IMR-90 (cell line): Measurements from ENCODE around the gene THSD7B. TPM values are rescaled to one million over a fixed set of nuclear protein-coding genes. Genes with fewer than 3 reads are reported as not detected.

Experiments
- ATAC-seq: fragments of 200-7000 bp; cut with Tn5 transposase; 2 replicates; pipeline ENCODE4 v1.9.1; 2020; ENCODE audit warnings: low read depth, mild to moderate bottlenecking, moderate library complexity
- BruUV-seq: library from RNA; stranded (reverse); fragments of 400-500 nt; replicated peaks from 2 replicates; lab custom pipeline; 2021; lab: Mats Ljungman, UMichigan
- CTCF ChIA-PET: fragments of 300-600 bp; formaldehyde crosslinking; extraction: SDS; loops from one replicate; lab custom pipeline; 2021; ENCODE audit warnings: antibody characterized with exemption; lab: Yijun Ruan, JAX
- POLR2A ChIA-PET: fragments of 300-600 bp; sonication (Branson Sonifier 250); formaldehyde crosslinking; loops from one replicate; lab custom pipeline; 2022; ENCODE audit warnings: antibody characterized with exemption; ENCODE audit not compliant: unreplicated experiment; lab: Charles Lee
- DNase-seq: peaks from one replicate; pipeline ENCODE4 v3.0.0; 2013
- H2AFZ ChIP-seq: replicated peaks from 2 replicates; pipeline ENCODE3; 2013; ENCODE audit warnings: low read length, mild to moderate bottlenecking; ENCODE audit not compliant: poor library complexity
- H2AK5ac ChIP-seq: 2 replicates; pipeline ENCODE4 v1.6.1; 2013; ENCODE audit warnings: low read depth, low read length, inconsistent platforms
- H2AK9ac ChIP-seq: replicated peaks from 2 replicates; pipeline ENCODE3; 2013; ENCODE audit warnings: mild to moderate bottlenecking, low read depth, low read length, moderate library complexity; ENCODE audit not compliant: poor library complexity
- H2BK120ac ChIP-seq: 2 replicates; pipeline ENCODE4 v1.6.1; 2013; ENCODE audit warnings: low read depth, low read length, inconsistent platforms
- H2BK15ac ChIP-seq: 3 replicates; pipeline ENCODE4 v1.6.1; 2013; ENCODE audit warnings: low read depth, low read length, inconsistent platforms
- H2BK20ac ChIP-seq: 2 replicates; pipeline ENCODE4 v1.6.1; 2013; ENCODE audit warnings: low read depth, mild to moderate bottlenecking, inconsistent platforms, low read length, moderate library complexity
- H2BK5ac ChIP-seq: 2 replicates; pipeline ENCODE4 v1.6.1; 2013; ENCODE audit warnings: mild to moderate bottlenecking, low read depth, low read length, inconsistent platforms; ENCODE audit not compliant: poor library complexity, severe bottlenecking
- H3K14ac ChIP-seq: replicated peaks from 2 replicates; pipeline ENCODE4 v1.6.1; 2013; ENCODE audit warnings: low read depth, low read length, inconsistent platforms
- H3K18ac ChIP-seq: 2 replicates; pipeline ENCODE4 v1.6.1; 2013; ENCODE audit warnings: low read depth, low read length, control low read depth
- H3K23ac ChIP-seq: 2 replicates; pipeline ENCODE4 v1.6.1; 2013; ENCODE audit warnings: low read depth, low read length, inconsistent platforms
- H3K27ac ChIP-seq: 2 replicates; pipeline ENCODE4 v1.5.1; 2013; ENCODE audit warnings: mild to moderate bottlenecking, control low read depth, low read length; ENCODE audit not compliant: insufficient read depth
- H3K27me3 ChIP-seq: 2 replicates; pipeline ENCODE4 v1.6.1; 2013; ENCODE audit warnings: low read length; ENCODE audit not compliant: control insufficient read depth, insufficient read depth
- H3K36me3 ChIP-seq: 2 replicates; pipeline ENCODE4 v1.6.1; 2013; ENCODE audit warnings: low read length, mixed read lengths; ENCODE audit not compliant: control insufficient read depth, insufficient read depth
- H3K4ac ChIP-seq: 2 replicates; pipeline ENCODE4 v1.6.1; 2013; ENCODE audit warnings: low read depth, low read length, inconsistent platforms
- H3K4me1 ChIP-seq: 2 replicates; pipeline ENCODE4 v1.6.1; 2013; ENCODE audit warnings: low read length, mixed read lengths; ENCODE audit not compliant: control insufficient read depth, insufficient read depth
- H3K4me2 ChIP-seq: 2 replicates; pipeline ENCODE4 v1.6.1; 2013; ENCODE audit warnings: low read depth, mild to moderate bottlenecking, control low read depth, low read length, moderate library complexity
- H3K4me3 ChIP-seq: 2 replicates; pipeline ENCODE4 v1.5.1; 2013; ENCODE audit warnings: low read depth, mild to moderate bottlenecking, control low read depth, low read length, moderate library complexity; ENCODE audit not compliant: insufficient read depth
- H3K56ac ChIP-seq: 2 replicates; pipeline ENCODE4 v1.6.1; 2013; ENCODE audit warnings: low read length, inconsistent platforms; ENCODE audit not compliant: insufficient read depth; ENCODE audit errors: extremely low read depth
- H3K79me1 ChIP-seq, 2 experiments: 2 replicates each; pipeline ENCODE4 v1.6.1; 2013; ENCODE audit warnings: low read length in 2 of 2, inconsistent platforms in 1 of 2, low read depth in 1 of 2
- H3K9ac ChIP-seq: 2 replicates; pipeline ENCODE4 v1.6.1; 2013; ENCODE audit warnings: low read depth, low read length, control low read depth
- H3K9me1 ChIP-seq: 2 replicates; pipeline ENCODE4 v1.6.1; 2013; ENCODE audit warnings: low read length, inconsistent platforms; ENCODE audit not compliant: insufficient read depth
- H3K9me3 ChIP-seq: 2 replicates; pipeline ENCODE4 v1.6.1; 2013; ENCODE audit warnings: low read length; ENCODE audit not compliant: control insufficient read depth, insufficient read depth
- H4K20me1 ChIP-seq: 2 replicates; pipeline ENCODE4 v1.6.1; 2013; ENCODE audit warnings: low read length, inconsistent platforms; ENCODE audit not compliant: insufficient read depth
- H4K5ac ChIP-seq: 2 replicates; pipeline ENCODE4 v1.6.1; 2013; ENCODE audit warnings: mild to moderate bottlenecking, low read depth, low read length, control low read depth
- H4K8ac ChIP-seq, 2 experiments: 2 replicates each; pipeline ENCODE4 v1.6.1; 2013; ENCODE audit warnings: low read depth in 2 of 2, low read length in 2 of 2, control low read depth in 1 of 2, inconsistent platforms in 1 of 2
- H4K91ac ChIP-seq: 2 replicates; pipeline ENCODE4 v1.6.1; 2013; ENCODE audit warnings: low read depth, low read length, inconsistent platforms; ENCODE audit not compliant: insufficient read depth
- BHLHE40 ChIP-seq: fragments of 150-350 bp; IDR thresholded peaks from 2 replicates; pipeline ENCODE4 v1.6.1; 2016; ENCODE audit warnings: mild to moderate bottlenecking, low read depth, low read length
- CTCF ChIP-seq: conservative IDR thresholded peaks from 2 replicates; pipeline ENCODE4 v1.5.1; 2012; ENCODE audit warnings: mild to moderate bottlenecking, low read depth, low read length, improper control_type of control experiment
- ELK1 ChIP-seq: fragments of 150-350 bp; IDR thresholded peaks from 2 replicates; pipeline ENCODE4 v1.6.1; 2016; ENCODE audit warnings: low read depth, mild to moderate bottlenecking, low read length, moderate library complexity, borderline replicate concordance
- FOS ChIP-seq: fragments of 150-350 bp; IDR thresholded peaks from 2 replicates; pipeline ENCODE4 v1.6.1; 2016; ENCODE audit warnings: low read depth, low read length
- MAFK ChIP-seq: IDR thresholded peaks from 2 replicates; pipeline ENCODE4 v1.6.1; 2012; ENCODE audit warnings: low read depth, low read length, improper control_type of control experiment
- MAZ ChIP-seq: IDR thresholded peaks from 2 replicates; pipeline ENCODE4 v1.6.1; 2012; ENCODE audit warnings: low read depth, mild to moderate bottlenecking, low read length, improper control_type of control experiment, moderate library complexity, borderline replicate concordance
- MXI1 ChIP-seq: IDR thresholded peaks from 2 replicates; pipeline ENCODE4 v1.6.1; 2012; ENCODE audit warnings: low read depth, mild to moderate bottlenecking, low read length, moderate library complexity, borderline replicate concordance
- POLR2A ChIP-seq: IDR thresholded peaks from 2 replicates; pipeline ENCODE4 v1.6.1; 2012; ENCODE audit warnings: mild to moderate bottlenecking, low read depth, low read length
- RFX5 ChIP-seq: IDR thresholded peaks from 2 replicates; pipeline ENCODE4 v1.8.0; 2012; ENCODE audit warnings: low read depth, mild to moderate bottlenecking, low read length, moderate library complexity
- SMC3 ChIP-seq: fragments of 150-350 bp; IDR thresholded peaks from 2 replicates; pipeline ENCODE4 v1.6.1; 2016; ENCODE audit warnings: low read depth, mild to moderate bottlenecking, antibody characterized with exemption, low read length, moderate library complexity
- WGBS, 2 experiments: methylation state at CpG; one replicate each; pipeline versions ENCODE4 v1.1.5 to v1.1.7; 2013; ENCODE audit warnings: missing lambda C conversion rate in 2 of 2; ENCODE audit not compliant: insufficient read length in 1 of 2; ENCODE audit errors: extremely low coverage in 2 of 2; 5-methylcytosine and 5-hydroxymethylcytosine counted together
- dilution Hi-C: fragments of 300-500 bp; cut with HindIII; formaldehyde crosslinking; loops from one replicate; pipeline ENCODE4 v1.14.3; 2018; ENCODE audit warnings: low sequenced_read_pairs; ENCODE audit not compliant: unreplicated experiment
- in situ Hi-C: fragments of 300-500 bp; cut with MboI; formaldehyde crosslinking; loops from 3 replicates; pipeline ENCODE4 v1.14.3; 2019; ENCODE audit warnings: low sequenced_read_pairs, inconsistent platforms, mixed read lengths
- intact Hi-C: fragments of 100-400 bp; cut with micrococcal nuclease; formaldehyde crosslinking; loops from 2 replicates; pipeline ENCODE4 v1.10.0; 2022
- polyA plus RNA-seq, 3 experiments: library from polyadenylated mRNA; depleted of rRNA; stranded (reverse); fragments of >200 nt; gene quantifications; 2 replicates each; pipeline ENCODE4 v1.2.3, GENCODE V29; 2012; ENCODE audit warnings: low replicate concordance in 1 of 3
- total RNA-seq: library from RNA; depleted of rRNA; stranded (reverse); fragments of >200 nt; gene quantifications from 2 replicates; pipeline ENCODE4 v1.2.3, GENCODE V29; 2012
- TF ChIP-seq, protein P1 (sequence below): fragments of 150-350 bp; IDR thresholded peaks from 2 replicates; pipeline ENCODE4 v1.6.1; 2017; ENCODE audit warnings: mild to moderate bottlenecking, antibody characterized with exemption, low read length, low read depth

THSD7B gene
- total and polyA plus RNA-seq, 2 of the 4 experiments (the other 2 are of a cell fraction): not detected

DNA sequence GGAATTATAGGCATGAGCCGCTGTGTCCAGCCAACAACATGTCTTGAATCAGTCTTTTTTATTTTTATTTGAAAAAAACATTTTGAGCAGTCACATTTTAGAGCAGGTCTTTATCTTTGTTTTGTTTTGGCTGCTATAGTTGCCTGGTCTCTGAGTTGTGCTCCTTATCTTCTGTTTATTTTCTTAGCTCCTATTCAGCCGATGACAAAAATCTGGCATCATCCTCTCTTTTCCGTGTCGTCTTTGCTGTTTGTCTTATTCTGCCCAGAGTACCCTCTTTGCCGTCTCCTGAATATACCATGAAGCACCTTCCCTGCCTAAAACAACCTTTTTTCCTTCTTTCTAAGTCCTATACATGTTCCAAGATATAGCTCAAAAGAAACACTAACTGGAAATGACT is 201.1 kb downstream of the THSD7B start:
- in situ Hi-C loops (no loop called here), intact Hi-C loops (no loop called here), dilution Hi-C loops (no loop called here)
- H3K18ac ChIP-seq: no peak overlapping the region
- H3K4ac ChIP-seq: no peak overlapping the region
- no peaks in the 10 kb centered on the region for H4K20me1 ChIP-seq
- no peak overlapping the region for H3K4me3 ChIP-seq
- TF ChIP-seq MAFK: no peak
- TF ChIP-seq MXI1: no peak
- TF ChIP-seq ELK1: no peak
- TF ChIP-seq POLR2A: no peak
- TF ChIP-seq SMC3: no peak
- TF ChIP-seq FOS: no peak
- no peak for TF ChIP-seq MAZ
- TF ChIP-seq, protein P1, sequence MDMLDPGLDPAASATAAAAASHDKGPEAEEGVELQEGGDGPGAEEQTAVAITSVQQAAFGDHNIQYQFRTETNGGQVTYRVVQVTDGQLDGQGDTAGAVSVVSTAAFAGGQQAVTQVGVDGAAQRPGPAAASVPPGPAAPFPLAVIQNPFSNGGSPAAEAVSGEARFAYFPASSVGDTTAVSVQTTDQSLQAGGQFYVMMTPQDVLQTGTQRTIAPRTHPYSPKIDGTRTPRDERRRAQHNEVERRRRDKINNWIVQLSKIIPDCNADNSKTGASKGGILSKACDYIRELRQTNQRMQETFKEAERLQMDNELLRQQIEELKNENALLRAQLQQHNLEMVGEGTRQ: no peak
- TF ChIP-seq RFX5: no peak
- no peak for TF ChIP-seq CTCF
- no peak for TF ChIP-seq BHLHE40
- no peak overlapping the region for H2BK5ac ChIP-seq
- no peak overlapping the region for H2BK120ac ChIP-seq
- H3K36me3 ChIP-seq: no peaks in the 10 kb centered on the region
- H2BK20ac ChIP-seq: no peak overlapping the region
- peaks cover 7% of the 10 kb centered on the region for H3K9me3 ChIP-seq
- ChIA-PET CTCF (no interaction called here), POLR2A (no interaction called here)
- H4K5ac ChIP-seq: no peak overlapping the region
- no peak overlapping the region for H4K91ac ChIP-seq
- H2AK9ac ChIP-seq: no peak overlapping the region
- DNase-seq (no peak), ATAC-seq (no peak)
- H2BK15ac ChIP-seq: no peak overlapping the region
- BruUV-seq: no TSS peak
- H3K56ac ChIP-seq: no peak overlapping the region
- H3K14ac ChIP-seq: no peak overlapping the region
- H3K4me1 ChIP-seq: no peaks in the 10 kb centered on the region
- no peak overlapping the region for H3K27ac ChIP-seq
- no peaks in the 10 kb centered on the region for H3K9me1 ChIP-seq
- H4K8ac ChIP-seq: no peak overlapping the region
- no peaks in the 10 kb centered on the region for H3K79me1 ChIP-seq
- H2AK5ac ChIP-seq: no peak overlapping the region
- 0% methylated on average over 3 of the region's 5 CpGs; no CpG with 5 or more reads in 1 of the 2 experiments for WGBS, 2 experiments
- no peak overlapping the region for H3K23ac ChIP-seq
- H3K4me2 ChIP-seq: no peak overlapping the region
- H3K9ac ChIP-seq: no peak overlapping the region
- H2AFZ ChIP-seq: no peak overlapping the region
- H3K27me3 ChIP-seq: no peaks in the 10 kb centered on the region
